ENCODE results near the gene TPD52L3.

Gene TPD52L3

GRCh38 chr9:6330958-6331634, 2.9 kb downstream of the TPD52L3 start:
- no peak for DNase-seq (ENCODE audit: low spot score)
- in situ Hi-C loops (cut with MboI; ENCODE audit: low sequenced_read_pairs, unreplicated experiment): no loop called here
- TF ChIP-seq, protein P1, sequence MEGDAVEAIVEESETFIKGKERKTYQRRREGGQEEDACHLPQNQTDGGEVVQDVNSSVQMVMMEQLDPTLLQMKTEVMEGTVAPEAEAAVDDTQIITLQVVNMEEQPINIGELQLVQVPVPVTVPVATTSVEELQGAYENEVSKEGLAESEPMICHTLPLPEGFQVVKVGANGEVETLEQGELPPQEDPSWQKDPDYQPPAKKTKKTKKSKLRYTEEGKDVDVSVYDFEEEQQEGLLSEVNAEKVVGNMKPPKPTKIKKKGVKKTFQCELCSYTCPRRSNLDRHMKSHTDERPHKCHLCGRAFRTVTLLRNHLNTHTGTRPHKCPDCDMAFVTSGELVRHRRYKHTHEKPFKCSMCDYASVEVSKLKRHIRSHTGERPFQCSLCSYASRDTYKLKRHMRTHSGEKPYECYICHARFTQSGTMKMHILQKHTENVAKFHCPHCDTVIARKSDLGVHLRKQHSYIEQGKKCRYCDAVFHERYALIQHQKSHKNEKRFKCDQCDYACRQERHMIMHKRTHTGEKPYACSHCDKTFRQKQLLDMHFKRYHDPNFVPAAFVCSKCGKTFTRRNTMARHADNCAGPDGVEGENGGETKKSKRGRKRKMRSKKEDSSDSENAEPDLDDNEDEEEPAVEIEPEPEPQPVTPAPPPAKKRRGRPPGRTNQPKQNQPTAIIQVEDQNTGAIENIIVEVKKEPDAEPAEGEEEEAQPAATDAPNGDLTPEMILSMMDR (IDR thresholded peaks at IDR 0.05; ENCODE audit: borderline replicate concordance, control extremely low read depth, extremely low read depth, insufficient read depth, missing control alignments): no peak

GRCh38 chr9:6334305-6334704, 6.1 kb downstream of the TPD52L3 start:
- TF ChIP-seq, protein P1 (IDR thresholded peaks at IDR 0.05; ENCODE audit: borderline replicate concordance, control extremely low read depth, extremely low read depth, insufficient read depth, missing control alignments): no peak
- in situ Hi-C loops (cut with MboI; ENCODE audit: low sequenced_read_pairs, unreplicated experiment): no loop called here
- no peak for DNase-seq (ENCODE audit: low spot score)

GRCh38 chr9:6348766-6349165, 20.6 kb downstream of the TPD52L3 start:
- in situ Hi-C loops (cut with MboI; ENCODE audit: low sequenced_read_pairs, unreplicated experiment): no loop called here
- TF ChIP-seq, protein P1 (IDR thresholded peaks at IDR 0.05; ENCODE audit: borderline replicate concordance, control extremely low read depth, extremely low read depth, insufficient read depth, missing control alignments): no peak
- DNase-seq (ENCODE audit: low spot score): no peak

DNA sequence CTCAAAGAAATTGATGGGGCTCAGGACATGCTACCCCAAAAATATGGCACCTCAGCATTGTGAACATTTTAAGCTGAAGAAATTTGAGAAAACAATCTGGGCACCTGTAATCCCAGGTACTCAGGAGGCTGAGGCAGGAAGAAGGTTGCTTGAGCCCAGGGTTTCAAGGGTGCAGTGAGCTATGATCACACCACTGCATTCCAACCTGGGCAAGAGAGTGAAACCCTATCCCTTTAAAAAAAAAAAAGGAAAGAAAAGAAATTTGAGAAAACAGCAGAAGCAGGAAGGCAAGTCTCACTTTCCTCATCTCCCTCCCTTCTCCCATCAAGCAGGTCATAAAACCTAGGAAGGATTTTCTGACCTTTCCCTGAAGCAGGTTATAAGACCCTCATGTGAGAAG, 23.6 kb downstream of the TPD52L3 start:
- no peak for DNase-seq (ENCODE audit: low spot score)
- TF ChIP-seq, protein P1 (IDR thresholded peaks at IDR 0.05; ENCODE audit: borderline replicate concordance, control extremely low read depth, extremely low read depth, insufficient read depth, missing control alignments): no peak
- in situ Hi-C loops (cut with MboI; ENCODE audit: low sequenced_read_pairs, unreplicated experiment): loop anchor here (5.0 kb wide), 1 partner anchor 221 kb away; no protein-coding TSS in a partner anchor

DNA sequence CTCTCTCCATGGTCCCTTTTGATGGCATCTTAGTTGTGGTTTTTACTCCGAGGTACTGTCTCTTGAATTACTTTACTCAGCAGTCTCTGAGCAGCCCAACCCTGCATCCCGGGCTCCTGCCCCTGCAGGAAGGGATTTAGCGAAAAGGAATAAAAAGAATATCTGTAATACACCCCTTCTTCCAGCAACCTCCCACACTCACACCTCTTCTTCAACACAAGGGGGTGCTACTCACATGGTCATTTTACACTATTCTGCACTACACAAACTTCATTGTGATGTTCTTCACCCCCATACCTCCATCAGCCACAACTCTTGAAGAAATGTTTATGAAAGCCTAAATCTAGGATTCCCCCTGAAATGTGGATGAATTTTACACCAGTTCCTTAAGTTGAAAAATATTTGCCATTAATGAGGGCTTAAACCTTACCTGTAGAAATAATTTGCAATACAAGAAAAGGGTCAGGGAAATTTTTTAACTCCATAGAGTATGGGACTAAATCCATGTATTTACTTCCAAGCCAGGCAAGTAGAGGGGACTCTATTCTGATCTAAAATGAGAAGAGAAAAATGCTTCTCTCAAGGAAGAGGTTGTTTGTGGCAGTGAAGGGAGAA, 26.0 kb downstream of the TPD52L3 start:
- TF ChIP-seq, protein P1 (IDR thresholded peaks at IDR 0.05; ENCODE audit: borderline replicate concordance, control extremely low read depth, extremely low read depth, insufficient read depth, missing control alignments): peak; percentile 78
- DNase-seq (ENCODE audit: low spot score): peak; percentile 76
- in situ Hi-C loops (cut with MboI; ENCODE audit: low sequenced_read_pairs, unreplicated experiment): loop anchor here (5.0 kb wide), 1 partner anchor 218 kb away; no protein-coding TSS in a partner anchor

DNA sequence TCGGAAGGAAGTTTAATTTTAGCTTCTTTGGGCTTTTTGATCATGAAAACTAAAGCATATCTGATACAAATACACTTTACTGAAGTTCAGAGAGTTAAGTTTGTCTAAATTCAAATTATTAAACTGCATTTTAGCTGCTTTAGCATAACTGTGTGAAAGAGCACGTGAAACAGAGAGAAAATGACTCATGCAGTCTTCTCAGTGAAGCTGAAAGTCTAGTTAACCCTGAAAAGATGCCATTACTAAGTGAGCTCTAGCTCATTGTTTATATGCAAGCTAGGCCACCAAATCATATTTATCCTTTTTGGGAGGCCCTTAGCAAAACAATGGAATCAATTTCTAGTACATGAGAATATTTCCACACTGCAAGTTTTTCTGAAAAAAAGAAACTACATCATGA, 27.6 kb downstream of the TPD52L3 start:
- in situ Hi-C loops (cut with MboI; ENCODE audit: low sequenced_read_pairs, unreplicated experiment): no loop called here
- TF ChIP-seq, protein P1 (IDR thresholded peaks at IDR 0.05; ENCODE audit: borderline replicate concordance, control extremely low read depth, extremely low read depth, insufficient read depth, missing control alignments): no peak
- DNase-seq (ENCODE audit: low spot score): peak; percentile 35
